DLD1 (cell line): Measurements from ENCODE around the gene BRD3.

ENCODE experiments used
- in situ Hi-C: cut with HindIII; loops from 2 replicates; pipeline ENCODE4 v1.10.0; 2017; ENCODE audit warnings: low sequenced_read_pairs

The BRD3 gene

DNA sequence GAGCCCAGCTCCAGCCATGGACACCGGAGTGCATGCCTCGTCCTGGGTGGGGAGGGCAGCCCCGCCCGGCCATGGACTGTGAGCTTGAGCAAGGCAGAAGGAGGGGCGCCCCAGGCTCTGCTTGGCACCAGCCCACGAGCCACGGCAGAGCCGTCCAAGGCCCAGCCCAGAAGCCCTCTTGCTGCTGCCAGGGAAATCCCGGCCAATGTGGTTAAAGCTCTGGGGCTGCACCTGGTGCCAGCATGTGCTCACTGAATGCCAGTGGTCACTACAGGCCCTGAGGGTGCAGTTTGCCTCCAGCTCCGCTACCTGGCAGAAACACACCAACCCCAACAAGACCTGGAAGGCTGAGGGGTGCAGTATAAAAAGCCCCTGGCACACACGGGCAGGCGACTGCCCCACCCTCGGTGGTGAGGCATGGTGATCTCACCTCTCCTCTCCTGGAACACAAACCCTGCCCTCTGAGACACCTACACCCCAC lies 11.8 kb downstream of the BRD3 start:
- in situ Hi-C loops, result no loop called here

DNA sequence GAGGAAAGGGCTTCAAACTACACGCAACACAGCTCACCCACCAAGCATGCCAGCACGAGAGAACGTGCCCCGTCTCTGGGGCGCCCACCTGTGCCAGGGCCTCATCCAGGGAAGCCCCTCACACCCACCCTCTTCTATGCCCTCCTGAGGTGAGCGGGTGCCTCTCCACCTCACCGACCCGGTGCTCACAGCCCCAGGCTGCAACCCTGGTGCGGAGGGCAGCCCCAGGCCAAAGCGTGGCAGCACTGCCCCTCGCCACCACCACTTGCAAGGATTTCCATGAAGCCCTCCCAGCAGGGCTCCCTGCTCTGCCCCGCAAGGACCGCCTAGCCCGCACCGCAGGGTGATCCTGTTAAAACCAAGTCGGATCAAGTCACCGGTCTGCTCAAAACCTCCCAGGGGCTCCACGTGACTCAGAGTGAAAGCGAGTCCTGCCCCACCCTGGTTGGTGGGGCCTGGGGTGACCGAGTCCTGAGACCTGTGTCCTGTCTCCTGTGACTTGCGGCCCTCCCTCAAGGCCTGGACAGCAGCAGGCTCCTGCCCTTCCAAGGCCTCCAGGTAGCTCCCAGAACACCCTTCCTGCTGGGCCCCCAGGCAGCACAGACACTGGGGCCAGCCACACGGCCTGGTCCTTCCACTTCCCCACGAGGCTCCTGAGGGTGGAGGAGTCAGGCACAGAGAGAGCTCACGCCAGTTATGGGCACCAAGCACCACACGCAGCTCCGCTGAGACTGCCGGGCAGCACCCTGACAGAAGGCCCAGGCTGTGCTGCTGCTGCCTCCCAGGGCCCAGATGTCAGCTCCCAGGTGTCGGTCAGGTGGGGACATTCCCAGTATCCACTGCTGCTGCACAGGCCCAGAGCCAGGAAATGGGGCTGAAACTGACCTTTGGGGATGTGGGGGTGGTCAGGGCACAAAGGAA lies 12.7 kb downstream of the BRD3 start:
- in situ Hi-C loops, result no loop called here

DNA sequence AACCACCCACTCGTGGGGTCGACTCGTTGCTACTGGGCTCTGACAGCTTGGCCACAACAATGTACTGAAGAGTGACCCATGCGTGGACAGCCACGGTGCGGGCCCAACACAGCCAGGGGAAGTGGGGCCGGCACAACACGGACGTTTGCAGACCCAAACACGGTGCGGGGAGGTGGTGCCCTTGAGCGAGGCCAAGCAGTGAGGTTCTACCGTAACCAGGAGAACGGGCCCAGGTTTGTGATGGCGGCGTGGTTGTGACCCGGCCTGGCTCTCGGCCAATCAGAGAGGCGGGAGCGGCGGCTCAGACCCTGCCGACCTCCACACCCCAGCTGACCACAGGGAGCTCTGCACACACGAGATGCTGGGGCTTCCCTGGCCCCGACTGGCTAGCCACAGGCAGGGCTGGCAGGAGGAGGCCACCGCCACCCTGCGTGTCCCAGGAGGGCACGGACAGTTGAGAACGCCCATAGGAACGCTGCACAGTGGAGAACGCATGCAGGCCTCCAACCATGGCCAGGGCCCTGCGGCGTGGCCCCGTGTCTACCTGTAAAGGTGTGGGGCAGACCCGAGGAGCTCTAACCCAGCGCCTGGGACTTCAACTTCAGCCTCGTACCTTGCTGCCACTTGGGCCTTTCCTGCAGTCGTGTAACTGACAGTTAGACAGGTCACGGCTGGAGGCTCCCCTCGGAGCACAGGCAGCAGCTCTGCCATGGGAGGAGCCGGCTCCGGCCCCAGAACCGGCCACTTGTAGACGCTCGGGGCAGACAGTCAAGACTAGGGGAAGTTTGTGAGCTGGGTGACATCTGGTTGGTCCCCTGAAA lies 13.7 kb downstream of the BRD3 start:
- in situ Hi-C loops, result no loop called here

DNA sequence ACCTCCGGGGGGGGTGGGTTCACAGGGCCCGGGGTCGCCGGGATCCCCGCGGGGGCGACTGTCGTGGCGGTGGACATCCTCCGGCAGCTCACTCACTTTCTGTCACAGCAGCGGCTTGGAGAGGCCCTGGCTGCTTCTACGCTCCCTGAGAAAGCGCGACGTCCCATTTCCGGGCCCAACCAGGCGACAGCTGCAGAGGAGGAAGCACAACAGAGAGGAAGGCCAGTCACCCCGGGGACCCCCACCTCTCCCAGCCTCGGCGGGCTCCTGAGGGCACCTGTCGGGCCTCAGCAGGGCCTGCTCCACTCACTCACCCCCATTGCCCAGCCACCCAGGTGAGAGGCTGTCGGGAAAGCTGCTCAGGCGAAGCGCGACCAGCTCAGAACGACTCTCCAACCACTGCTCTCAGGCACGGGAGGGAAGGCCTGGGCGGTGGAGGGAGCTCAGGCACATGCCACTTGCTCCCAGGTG lies 14.4 kb downstream of the BRD3 start:
- in situ Hi-C loops, result no loop called here

DNA sequence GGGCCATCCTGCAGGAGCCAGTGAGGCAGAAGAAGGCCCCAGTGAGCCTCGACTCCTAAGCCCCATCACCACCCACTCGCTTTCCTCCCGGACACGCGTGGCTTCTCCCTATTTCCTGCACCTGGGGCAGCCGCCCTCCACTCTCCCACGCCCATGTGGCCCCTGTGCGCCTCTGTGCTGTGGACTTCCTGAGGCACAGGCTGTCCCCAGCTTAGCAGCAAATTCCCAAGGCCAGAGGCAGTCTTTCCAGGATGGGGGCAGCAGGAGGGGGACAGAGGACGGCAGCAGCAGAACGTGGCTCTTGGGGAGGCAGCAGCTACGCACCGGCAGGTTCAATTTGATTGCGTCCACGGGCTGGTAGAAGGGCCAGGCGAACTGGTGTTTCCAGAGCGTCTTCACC lies 14.9 kb downstream of the BRD3 start:
- in situ Hi-C loops, result no loop called here

DNA sequence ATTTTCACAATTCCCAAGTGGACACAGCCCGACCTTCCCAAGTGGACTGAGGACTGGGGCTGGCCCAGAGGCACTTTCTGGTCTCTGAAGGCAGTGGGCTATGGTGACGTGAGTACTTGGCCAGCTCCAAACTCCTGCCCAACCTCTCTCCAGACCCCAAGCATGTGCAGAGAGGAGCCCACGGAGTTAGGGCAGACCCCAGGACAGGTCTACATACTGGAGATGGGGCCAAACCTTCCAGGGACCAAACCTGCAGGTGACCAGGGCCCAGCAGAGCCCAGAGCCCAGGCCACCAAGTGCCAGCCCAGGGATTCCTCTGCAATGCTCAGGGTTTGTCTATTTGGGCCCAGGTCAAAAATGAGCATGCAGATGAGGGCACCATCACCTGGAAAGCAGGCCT lies 15.3 kb downstream of the BRD3 start:
- in situ Hi-C loops, result no loop called here

DNA sequence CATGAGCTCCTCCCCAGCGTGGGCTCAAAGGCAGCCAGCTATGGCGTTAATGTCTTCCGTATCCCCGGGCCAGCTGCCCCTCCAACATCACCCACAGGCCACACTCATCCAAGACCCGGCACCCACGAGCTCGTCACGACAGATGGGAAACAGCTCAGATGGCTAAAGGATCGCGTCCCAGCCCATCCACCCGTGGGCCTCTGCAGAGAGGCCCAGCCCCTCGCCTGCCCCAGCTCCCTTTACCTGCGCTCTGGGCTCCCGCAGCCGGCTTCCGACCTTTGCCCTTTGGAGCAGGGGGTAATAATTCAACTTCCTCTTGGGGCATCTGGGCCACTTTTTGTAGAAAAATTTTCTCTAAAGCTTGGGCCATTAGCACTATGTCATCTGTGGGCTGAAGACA lies 16.5 kb downstream of the BRD3 start:
- in situ Hi-C loops, result no loop called here

DNA sequence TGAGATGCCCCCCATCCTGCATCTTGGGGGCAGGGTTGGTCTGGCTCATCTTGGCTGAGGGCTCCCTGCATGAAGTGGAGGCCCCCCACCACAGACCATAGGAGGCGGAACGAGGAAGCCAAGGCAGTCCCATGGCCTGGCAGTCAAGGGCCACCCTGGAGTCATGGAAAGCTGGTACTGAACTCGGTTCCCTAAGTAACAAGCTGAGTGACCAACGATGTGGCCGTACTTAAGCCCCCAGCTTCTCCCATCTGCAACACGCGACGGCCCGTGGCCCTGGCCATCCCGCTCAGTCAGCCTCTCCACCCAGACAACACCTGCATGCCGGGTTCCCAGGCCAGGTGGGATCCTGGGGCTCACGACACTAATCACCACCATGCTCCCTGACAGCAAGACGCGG lies 17.1 kb downstream of the BRD3 start:
- in situ Hi-C loops, result no loop called here

DNA sequence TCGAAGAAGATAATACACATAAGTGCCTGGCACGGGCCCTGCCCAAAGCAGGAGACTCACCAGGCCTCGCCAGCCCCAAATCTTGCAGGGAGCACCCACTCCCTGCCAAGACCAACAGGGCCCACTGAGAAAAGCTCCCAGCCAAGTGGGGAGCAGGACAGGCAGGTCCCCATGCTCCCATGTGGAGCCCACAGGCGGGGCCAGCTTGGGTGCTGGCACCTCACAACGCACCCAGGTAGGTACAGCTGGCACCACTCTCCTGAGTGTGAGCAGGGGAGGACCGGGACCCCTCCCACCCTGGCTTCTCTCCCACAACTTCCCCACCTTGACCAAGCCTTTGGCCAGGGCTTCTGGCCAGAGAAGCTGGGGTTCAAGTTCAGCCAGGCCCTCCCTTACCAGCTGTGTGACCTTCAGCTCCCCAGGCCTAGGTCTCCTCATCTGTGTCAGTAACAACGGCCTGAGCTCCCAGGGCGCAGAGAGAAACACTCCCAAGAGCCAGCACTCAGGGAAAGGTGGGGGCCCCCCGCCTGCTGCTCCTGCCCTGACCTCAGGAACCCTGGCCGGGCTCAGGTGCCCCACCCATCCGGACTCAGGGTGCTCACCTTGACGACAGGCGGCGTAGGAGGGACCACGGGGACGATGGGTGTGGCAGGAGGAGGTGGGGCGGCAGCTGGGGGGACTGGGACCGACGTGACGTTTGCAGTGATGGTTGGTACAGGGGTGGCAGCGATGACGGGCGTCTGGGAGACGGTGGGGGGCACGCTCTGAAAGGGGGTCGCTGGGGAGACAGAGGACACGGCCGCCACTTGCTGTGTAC lies 17.8 kb downstream of the BRD3 start:
- in situ Hi-C loops, result no loop called here

DNA sequence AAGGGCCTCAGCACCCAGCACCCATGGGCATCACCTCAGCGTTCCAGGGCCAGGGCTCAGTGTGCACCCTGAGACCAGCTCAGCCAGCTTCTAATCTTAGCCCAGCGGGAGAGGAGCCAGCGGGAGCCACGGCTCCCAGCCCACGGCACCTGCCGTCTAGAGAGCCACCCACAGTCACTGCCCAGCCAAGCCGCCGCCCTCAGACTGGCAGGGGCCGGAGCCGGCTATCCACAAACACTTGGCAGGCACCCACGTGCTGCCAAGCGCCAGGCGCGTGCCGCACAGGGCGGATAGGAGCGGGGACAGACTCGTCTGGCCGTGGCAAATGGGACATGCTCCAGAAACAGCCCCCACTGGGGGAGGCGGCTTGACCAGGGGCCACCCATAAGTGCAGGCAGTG lies 18.6 kb downstream of the BRD3 start:
- in situ Hi-C loops, result no loop called here

DNA sequence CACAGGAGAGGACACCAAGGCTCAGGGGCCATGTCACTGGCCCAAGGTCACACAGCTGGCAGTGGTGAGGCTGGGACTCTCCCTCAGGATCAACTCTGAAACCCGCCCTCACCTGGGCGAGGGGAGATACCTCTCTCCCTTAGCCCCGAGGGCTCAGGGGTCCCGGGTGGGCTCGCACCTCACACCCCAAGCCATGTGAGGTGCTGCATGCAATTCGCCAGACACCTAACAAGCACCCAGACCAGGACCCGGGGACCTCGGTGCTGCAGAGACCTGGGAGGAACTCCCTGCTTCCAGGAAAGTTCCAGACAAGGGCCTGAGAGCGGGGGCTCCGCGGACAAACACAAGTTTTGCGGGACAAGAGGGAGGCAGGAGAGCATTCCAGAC lies 19.3 kb downstream of the BRD3 start:
- in situ Hi-C loops, result no loop called here

DNA sequence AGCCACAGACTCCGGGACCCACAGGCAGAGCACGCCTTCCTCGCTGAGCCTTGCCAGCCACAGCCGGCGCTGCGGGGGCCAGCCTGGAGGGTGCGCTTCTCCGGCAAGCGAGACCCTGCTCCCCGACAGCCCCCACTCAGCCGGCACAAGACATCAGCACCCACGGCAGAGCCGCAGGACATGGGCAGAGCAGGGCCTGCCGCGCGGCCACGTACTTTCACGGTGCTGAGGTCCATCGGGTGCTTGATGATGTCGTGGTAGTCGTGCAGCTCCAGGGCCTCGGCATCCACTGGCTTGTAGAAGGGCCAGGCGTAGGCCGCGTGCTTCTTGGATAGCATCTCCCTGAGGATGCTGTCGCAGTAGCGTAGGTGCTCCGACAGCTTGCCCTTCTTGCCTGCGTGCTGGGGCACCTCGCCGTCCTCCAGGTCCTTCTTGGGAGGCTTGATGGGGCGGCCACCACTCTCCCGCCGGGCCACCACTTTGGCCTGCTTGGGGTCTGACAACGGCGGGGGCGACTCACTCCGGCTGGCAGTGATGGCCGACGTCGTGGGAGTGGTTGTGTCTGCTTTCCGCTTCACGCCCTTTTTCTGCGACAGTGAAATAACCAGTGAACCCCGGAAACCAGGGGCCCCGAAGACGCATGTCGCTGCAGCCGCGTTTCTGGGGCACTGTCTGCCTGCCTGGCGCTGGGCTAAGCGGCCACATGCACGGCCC lies 19.8 kb downstream of the BRD3 start:
- in situ Hi-C loops, result no loop called here

DNA sequence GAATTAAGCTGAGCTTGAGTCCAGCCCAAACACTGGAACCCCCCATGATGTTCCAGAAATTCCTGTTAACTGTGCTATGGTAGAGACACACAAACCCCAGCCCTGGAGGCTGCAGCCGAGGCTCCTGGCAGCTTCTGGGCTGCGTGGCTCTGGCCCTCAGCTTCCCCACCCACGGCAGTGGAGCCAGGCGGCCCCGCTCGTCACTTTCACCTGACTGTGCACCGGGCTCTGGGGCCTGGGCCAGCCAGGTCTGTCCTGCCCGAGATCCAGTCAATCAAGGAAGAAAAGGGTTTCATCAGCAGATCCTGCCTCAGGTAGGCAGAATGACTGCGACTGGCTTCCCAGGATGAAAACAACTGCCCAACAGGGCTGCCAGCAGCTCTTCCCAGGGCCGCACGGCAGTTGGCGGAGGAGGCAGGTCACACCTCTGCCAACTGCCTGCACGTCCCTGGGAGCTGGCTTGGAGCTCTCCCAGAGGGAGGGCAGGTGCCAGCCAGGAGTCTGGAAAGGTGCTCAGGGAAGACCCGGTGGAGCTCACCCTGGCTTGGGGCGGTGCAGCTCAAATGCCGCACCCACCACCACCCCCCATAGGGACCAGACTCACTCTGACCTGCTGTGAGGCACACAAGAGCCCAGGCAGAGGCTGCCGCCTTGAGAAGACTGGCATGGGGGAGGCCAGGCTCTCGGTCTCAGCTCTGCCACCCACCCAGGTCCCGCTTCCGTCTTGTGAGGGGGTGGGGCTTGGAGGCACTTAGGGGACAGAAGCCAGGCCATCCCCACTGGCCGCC lies 20.7 kb downstream of the BRD3 start:
- in situ Hi-C loops, result no loop called here

DNA sequence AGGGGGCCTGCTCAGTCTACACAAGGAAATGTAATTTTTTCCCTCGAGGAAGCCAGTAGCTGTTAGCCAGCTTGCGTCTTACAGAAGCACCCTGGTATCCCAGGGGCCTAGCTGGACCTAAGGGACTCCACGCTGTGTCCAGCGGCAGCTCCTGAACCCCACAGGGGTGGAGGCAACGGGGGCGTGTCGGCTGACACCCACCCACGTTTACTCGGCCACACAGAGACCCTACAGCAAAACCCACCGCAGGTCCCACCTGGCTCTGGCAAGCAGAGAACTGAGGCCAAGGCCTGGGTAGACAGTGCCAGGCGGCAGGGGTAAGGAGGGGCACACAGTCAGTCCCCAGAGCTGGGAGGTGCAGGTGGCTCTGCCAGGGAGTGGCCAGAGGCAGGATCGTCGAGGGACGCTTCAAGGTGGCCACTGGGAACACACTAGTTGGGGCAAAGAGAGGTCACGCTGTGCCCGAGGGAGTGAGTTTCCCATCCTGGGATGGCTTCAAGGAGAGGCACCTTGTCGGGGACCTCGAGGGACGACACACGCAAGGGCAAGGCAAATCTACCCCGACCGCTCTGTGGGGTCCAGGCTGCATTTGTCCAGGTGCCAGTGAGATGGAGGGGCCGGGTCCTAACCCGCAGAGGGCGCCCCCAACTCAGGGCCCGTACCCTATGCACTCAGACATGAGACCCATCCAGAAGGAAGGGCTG lies 21.8 kb downstream of the BRD3 start:
- in situ Hi-C loops, result no loop called here

DNA sequence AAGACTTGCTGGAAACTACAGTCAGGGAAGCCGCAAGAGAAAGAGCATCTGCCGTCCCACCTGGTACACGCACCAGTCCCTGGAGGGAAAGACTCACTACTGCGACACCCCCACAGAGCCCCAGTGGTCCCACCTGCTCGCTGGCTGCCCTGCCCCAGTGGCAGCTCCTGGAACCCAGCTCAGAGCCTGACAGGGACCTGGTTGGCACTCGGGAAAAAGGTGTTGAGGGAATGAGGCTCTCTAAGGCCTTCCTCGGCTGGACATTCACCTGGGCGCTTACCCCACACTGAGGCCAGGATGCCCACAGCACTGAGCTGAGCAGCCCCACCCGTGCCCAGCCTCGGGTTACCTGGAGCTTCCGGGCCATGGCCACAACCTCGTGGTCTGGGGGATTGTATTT lies 22.9 kb downstream of the BRD3 start:
- in situ Hi-C loops, result no loop called here

DNA sequence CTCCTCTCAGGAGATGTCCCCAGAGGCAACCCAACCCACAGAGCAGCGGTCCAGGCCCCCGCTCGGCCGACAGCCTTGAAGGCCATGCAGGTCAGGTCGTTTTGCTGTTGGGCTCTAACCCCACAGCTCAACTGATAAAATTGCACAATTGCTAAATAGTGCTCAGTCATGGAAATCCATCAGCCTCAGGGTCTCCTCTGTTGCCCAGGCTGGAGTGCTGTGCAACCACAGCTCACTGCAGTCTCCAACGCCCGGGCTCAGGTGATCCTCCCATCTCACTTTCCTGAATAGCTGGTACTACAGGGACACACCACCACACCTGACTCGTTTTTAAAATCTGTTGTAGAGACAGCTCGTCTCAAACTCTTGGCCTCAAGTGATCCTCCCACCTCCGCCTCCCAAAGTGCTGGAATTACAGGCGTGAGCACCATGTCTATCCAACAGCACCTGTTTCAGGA lies 24.3 kb downstream of the BRD3 start:
- in situ Hi-C loops, result no loop called here

DNA sequence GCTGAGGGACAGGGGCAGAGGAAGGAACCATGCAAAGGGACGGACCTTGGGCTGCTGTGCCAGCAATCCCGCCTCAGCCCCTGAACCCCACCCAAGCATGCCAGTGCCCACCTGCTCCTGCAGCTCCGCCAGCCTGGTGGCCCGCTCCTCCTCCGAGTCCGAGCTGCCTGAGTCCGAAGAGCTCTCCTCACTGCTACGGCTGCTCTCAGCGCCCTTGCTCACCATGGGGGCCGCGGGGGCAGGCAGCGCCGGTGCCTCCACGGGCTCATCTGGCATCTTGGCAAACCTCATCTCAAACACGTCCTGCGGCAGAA lies 26.2 kb downstream of the BRD3 start:
- in situ Hi-C loops, result no loop called here

DNA sequence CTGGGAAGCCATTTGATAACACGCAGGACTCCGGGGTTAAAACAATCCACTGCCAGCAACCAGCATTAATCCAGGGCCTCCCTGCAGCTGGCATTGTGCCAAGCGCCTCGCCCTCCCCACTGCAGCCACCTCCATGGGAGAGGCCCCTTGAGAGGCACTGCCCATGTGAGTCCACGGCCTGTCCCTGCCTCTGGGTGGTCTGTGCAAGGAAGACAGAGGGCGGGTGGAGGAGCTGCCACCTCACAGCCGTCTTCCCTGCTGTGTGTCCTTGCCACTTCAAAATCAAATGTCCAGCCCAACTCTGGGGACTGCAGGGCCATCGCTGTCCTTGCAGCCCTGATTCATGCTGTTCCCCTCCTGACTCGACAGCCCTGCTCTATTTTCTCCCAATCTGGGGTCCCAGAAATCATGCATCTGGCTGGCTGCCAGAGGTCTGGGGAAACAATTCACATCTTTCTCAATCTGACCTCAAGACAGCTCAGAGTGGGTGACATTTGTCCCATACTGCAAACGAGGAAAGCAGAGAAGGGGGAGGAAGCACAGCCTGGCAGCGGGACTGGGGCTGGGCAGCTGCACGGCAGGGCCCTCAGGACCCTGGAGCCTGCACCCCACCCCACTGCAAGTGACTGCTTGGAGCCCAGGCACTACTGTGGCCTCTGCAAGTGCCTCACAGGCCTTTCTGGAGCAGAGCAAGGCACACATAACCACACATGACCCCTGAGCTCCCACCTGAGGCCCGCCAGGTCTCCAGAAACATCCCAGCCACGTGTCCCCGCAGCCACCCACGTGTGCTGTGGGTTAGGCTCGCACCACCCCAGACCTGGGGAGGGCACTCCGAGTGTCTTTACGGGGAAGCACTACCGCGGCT lies 26.8 kb downstream of the BRD3 start:
- in situ Hi-C loops, result no loop called here
